H1 (cell line): ENCODE measurements around the gene EPHA6.

ENCODE experiments used
- ATF3 ChIP-seq: IDR thresholded peaks from 2 replicates; pipeline ENCODE4 v1.6.1; 2011; ENCODE audit warnings: low read depth, mild to moderate bottlenecking, low read length; ENCODE audit not compliant: insufficient read depth
- BRCA1 ChIP-seq: IDR thresholded peaks from 2 replicates; pipeline ENCODE4 v1.6.1; 2012; ENCODE audit warnings: low read depth, low read length, improper control_type of control experiment
- CHD1 ChIP-seq: IDR thresholded peaks from 2 replicates; pipeline ENCODE4 v1.6.1; 2012; ENCODE audit warnings: low read depth, low read length, improper control_type of control experiment
- CTCF ChIP-seq, 3 experiments: IDR thresholded peaks; 1 replicate in 2 of 3; 2 replicates in 1 of 3; pipeline versions ENCODE4 v1.5.1 to v1.6.1; 2011; ENCODE audit warnings: low read length in 3 of 3, mild to moderate bottlenecking in 3 of 3, inconsistent platforms in 2 of 3, low read depth in 1 of 3, moderate library complexity in 1 of 3; ENCODE audit not compliant: insufficient read depth in 1 of 3; ENCODE audit errors: control extremely low read depth in 1 of 3
- EP300 ChIP-seq, 2 experiments: IDR thresholded peaks; 1 replicate in 1 of 2; 2 replicates in 1 of 2; pipeline ENCODE4 v1.6.1; 2011 to 2012; ENCODE audit warnings: low read depth in 2 of 2, low read length in 2 of 2, mild to moderate bottlenecking in 2 of 2, borderline replicate concordance in 1 of 2, inconsistent platforms in 1 of 2, moderate library complexity in 1 of 2
- NANOG ChIP-seq: IDR thresholded peaks from 2 replicates; pipeline ENCODE4 v1.6.1; 2011; ENCODE audit warnings: low read length, low read depth, mild to moderate bottlenecking, inconsistent platforms; ENCODE audit not compliant: insufficient read depth, poor library complexity, severe bottlenecking
- POLR2A ChIP-seq, 2 experiments: IDR thresholded peaks; 1 replicate in 1 of 2; 2 replicates in 1 of 2; pipeline ENCODE4 v1.6.1; 2011; ENCODE audit warnings: low read depth in 2 of 2, low read length in 2 of 2, mild to moderate bottlenecking in 2 of 2; ENCODE audit errors: control extremely low read depth in 1 of 2
- POLR2AphosphoS5 ChIP-seq: IDR thresholded peaks from 2 replicates; pipeline ENCODE4 v1.6.1; 2011; ENCODE audit warnings: low read depth, low read length
- TAF1 ChIP-seq: IDR thresholded peaks from 2 replicates; pipeline ENCODE4 v1.6.1; 2011; ENCODE audit warnings: mild to moderate bottlenecking, low read depth, low read length
- TCF12 ChIP-seq: IDR thresholded peaks from 2 replicates; pipeline ENCODE4 v1.6.1; 2011; ENCODE audit warnings: low read depth, mild to moderate bottlenecking, low read length
- YY1 ChIP-seq: IDR thresholded peaks from 2 replicates; pipeline ENCODE4 v1.6.1; 2011; ENCODE audit warnings: low read depth, mild to moderate bottlenecking, low read length

GRCh38 chr3:97241417-97241816 is 427.0 kb downstream of the EPHA6 start:
- no peak for TF ChIP-seq EP300 (IDR thresholded peaks at IDR 0.05; ENCODE audit: borderline replicate concordance in 1 of 2, low read depth in 2 of 2, low read length in 2 of 2)
- no peak for TF ChIP-seq BRCA1
- no peak for TF ChIP-seq CTCF (IDR thresholded peaks at IDR 0.05; ENCODE audit: control extremely low read depth in 1 of 3, insufficient read depth in 1 of 3, low read depth in 1 of 3, low read length in 3 of 3)
- TF ChIP-seq ATF3: no peak
- no peak for TF ChIP-seq TAF1
- TF ChIP-seq POLR2AphosphoS5: no peak
- no peak for TF ChIP-seq POLR2A (IDR thresholded peaks at IDR 0.05; ENCODE audit: control extremely low read depth in 1 of 2, low read depth in 2 of 2, low read length in 2 of 2)
- TF ChIP-seq TCF12: no peak
- no peak for TF ChIP-seq CHD1
- TF ChIP-seq YY1: no peak
- TF ChIP-seq NANOG: no peak
